Left kidney (tissue), 1 donor: ENCODE results near the gene PRPF8. TPM values are rescaled to one million over a fixed set of nuclear protein-coding genes. Genes with fewer than 3 reads are reported as not detected.

Experiments
- polyA plus RNA-seq: library from polyadenylated mRNA; unstranded; fragments of 120-200 nt; gene quantifications from one replicate; pipeline ENCODE4 v1.2.1, GENCODE V29; 2013; ENCODE audit not compliant: insufficient read length

Gene PRPF8
- polyA plus RNA-seq, 1 donor, result 360 TPM

Other genes starting within 250 kb of the PRPF8 start
- 62.2 TPM for gene CRK, start 228.6 kb downstream of the PRPF8 start, polyA plus RNA-seq
- 61.1 TPM for gene MYO1C, start 192.2 kb downstream of the PRPF8 start, polyA plus RNA-seq
- gene INPP5K, start 168.3 kb downstream of the PRPF8 start, polyA plus RNA-seq, result 19.0 TPM
- gene PITPNA, start 122.1 kb downstream of the PRPF8 start, polyA plus RNA-seq, result 87.8 TPM
- 27.1 TPM for gene SLC43A2, start 56.0 kb downstream of the PRPF8 start, polyA plus RNA-seq
- gene SCARF1, start 39.1 kb downstream of the PRPF8 start, polyA plus RNA-seq, result 6.3 TPM
- gene RILP, start 35.0 kb downstream of the PRPF8 start, polyA plus RNA-seq, result 2.8 TPM
- 6.7 TPM for gene TLCD2, start 25.5 kb upstream of the PRPF8 start, polyA plus RNA-seq
- gene WDR81, start 39.8 kb upstream of the PRPF8 start, polyA plus RNA-seq, result 14.4 TPM
- 68.8 TPM for gene SERPINF2, start 58.0 kb upstream of the PRPF8 start, polyA plus RNA-seq
- 169 TPM for gene SERPINF1, start 77.2 kb upstream of the PRPF8 start, polyA plus RNA-seq
- 22.3 TPM for gene SMYD4, start 145.0 kb upstream of the PRPF8 start, polyA plus RNA-seq
- 127 TPM for gene RPA1, start 145.1 kb upstream of the PRPF8 start, polyA plus RNA-seq